GM19099 (cell line): ENCODE results near the gene PNPLA5.

Experiments used
- POLR2A ChIP-seq: IDR thresholded peaks from 3 replicates; pipeline ENCODE4 v1.6.1; 2011; ENCODE audit warnings: low read depth; ENCODE audit not compliant: insufficient read length; ENCODE audit errors: extremely low read depth

Gene PNPLA5

GRCh38 chr22:43917521-43917920 is 25.7 kb upstream of the PNPLA5 start:
- TF ChIP-seq POLR2A, result no peak

DNA sequence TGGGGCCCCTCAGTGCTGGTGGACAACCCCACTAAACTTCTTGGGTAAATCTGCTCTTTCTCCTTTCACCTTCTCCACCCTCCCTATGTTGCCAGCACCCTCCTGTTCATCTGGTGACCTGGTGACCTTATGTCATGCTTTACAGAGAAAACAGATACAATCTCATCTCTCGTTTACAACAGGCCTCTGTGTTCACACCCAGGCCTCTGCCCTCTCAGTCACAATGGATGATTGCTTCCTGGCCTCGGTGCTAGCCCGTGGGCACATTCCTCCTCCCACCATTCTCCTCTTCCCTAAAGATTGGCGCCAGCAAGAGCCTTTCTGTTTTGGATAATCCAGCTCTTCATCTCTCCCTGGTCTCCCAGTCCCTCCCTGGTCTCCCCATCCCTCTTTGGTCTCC is 19.5 kb upstream of the PNPLA5 start:
- no peak for TF ChIP-seq POLR2A

- no peak for TF ChIP-seq POLR2A
Measured at GRCh38 chr22:43910178-43910695, 18.4 kb upstream of the PNPLA5 start.

DNA sequence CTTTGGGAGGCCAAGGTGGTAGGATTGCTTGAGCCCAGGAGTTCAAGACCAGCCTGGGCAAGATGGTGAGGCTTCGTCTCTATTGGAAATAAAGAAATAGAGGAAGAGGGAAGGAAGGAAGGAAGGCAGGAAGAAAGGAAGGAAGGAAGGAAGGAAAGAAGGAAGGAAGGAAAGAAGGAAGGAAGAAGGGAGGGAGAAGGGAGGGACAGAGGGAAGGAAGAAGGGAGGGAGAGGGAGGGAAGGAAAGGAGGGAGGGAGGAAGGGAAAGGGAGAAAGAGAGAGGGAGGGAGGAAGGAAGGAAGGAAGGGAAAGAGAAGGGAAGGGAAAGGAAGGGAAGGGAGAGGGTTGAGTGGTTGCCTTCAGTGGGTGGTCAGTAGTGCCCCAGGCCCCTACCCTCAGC is 17.9 kb upstream of the PNPLA5 start:
- TF ChIP-seq POLR2A, result no peak

DNA sequence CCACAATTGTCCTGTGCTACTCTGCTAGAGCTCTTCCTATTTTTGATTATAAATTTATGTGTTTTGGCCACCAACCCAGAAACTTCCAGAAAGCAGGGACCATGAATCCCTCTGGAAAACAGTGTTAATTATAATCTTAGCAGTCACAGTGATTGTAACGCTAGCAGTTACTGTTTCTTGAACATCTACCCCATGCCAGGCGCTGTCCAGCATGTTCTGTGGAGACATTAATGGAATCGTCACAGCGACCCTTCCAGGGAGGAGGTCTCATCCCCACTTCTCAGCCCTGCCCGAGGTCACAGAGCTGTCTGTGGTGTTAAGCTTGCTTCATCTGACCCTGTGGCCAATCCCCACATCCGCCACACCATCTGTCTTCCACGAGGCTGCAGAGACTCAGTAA is 13.9 kb upstream of the PNPLA5 start:
- no peak for TF ChIP-seq POLR2A

- no peak for TF ChIP-seq POLR2A
Measured at GRCh38 chr22:43901976-43902643, 10.3 kb upstream of the PNPLA5 start.

- TF ChIP-seq POLR2A, result no peak
Measured at GRCh38 chr22:43900206-43900605, 8.4 kb upstream of the PNPLA5 start.

DNA sequence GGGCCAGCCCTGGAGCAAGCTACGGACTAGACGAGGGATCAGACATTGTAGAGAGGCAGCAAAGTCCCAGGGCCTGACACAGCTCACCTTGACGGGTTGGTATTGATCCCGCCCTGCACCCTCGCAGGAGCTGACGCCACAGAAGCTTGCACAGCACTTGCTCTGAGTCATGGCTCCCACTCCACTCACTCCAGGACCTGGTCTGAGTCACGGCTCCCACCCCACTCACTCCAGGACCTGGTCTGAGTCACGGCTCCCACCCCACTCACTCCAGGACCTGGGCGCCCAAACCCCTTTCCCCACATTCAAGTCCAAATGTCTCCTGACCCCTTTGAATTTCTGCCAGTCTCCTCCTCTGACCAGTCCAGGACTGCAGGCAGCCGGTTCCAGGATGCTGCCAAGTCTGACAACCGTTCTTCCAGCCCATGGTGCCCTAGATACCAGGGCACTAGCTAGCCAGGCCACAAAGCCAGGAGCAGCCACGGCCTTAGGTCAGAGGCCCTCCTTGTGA is 6.0 kb upstream of the PNPLA5 start:
- no peak for TF ChIP-seq POLR2A

GRCh38 chr22:43895986-43896645 is 4.3 kb upstream of the PNPLA5 start:
- no peak for TF ChIP-seq POLR2A

DNA sequence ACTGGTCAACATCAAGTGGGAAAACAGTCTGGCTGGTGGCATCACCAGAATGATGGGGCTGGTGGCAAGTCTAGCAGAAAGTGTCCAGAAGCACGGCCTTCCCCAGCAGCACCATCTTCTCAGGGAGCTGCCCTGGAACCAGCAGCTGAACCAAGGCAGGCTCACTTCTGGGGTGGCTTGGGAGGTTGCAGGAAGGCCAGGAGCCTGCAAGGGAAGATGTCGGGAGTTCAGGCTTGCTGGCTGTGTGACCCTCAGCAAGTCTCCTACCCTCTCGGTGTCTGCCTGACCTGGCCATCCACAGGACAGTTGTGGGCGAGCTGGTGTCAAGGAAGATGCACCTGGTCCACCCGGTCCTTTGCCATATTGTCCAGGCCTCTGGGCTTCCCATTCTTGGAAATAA is 2.3 kb upstream of the PNPLA5 start:
- no peak for TF ChIP-seq POLR2A

- TF ChIP-seq POLR2A, result no peak
Measured at GRCh38 chr22:43893266-43893665, 1.5 kb upstream of the PNPLA5 start.

GRCh38 chr22:43892183-43892894 is 526 bp upstream of the PNPLA5 start:
- TF ChIP-seq POLR2A, result no peak

DNA sequence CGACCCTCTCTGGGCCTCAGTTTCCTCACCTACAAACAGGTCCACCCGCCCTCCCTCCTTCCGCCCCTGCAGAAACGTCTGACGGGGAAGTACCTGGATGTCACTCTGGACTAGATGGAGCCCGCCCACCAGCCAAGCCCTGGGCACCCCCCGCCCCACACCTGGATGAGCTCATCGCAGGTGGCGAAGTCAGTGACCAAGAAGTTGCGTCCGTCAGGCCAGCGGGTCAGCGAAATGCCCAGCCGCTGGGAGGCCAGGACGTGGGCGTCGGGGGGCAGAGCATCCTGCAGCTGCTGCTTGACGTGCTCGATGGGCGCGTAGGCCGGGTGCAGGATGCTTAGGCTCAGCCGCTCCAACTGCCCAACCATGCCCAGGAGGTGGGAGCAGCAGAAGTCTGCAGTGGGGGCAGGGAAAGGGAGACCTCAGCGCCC is 897 bp downstream of the PNPLA5 start:
- no peak for TF ChIP-seq POLR2A

- no peak for TF ChIP-seq POLR2A
Measured at GRCh38 chr22:43889860-43890253, 2.0 kb downstream of the PNPLA5 start.

GRCh38 chr22:43889201-43889859 is 2.5 kb downstream of the PNPLA5 start:
- no peak for TF ChIP-seq POLR2A
